MG63 (cell line): ENCODE results near the gene NUDT3. TPM values are rescaled to one million over a fixed set of nuclear protein-coding genes. Genes with fewer than 3 reads are reported as not detected.

ENCODE experiments used
- DNase-seq: peaks from one replicate; pipeline ENCODE4 v3.0.0-alpha.2; 2020
- H3K27me3 ChIP-seq: fragments of 250-450 bp; sonication (Bioruptor Pico); 2 replicates; pipeline ENCODE4 v1.5.1; 2020; ENCODE audit warnings: mild to moderate bottlenecking, moderate library complexity
- H3K36me3 ChIP-seq: fragments of 250-450 bp; sonication (Bioruptor Pico); 2 replicates; pipeline ENCODE4 v1.5.1; 2020; ENCODE audit warnings: mild to moderate bottlenecking, moderate library complexity
- H3K4me3 ChIP-seq: fragments of 250-450 bp; sonication (Bioruptor Pico); 2 replicates; pipeline ENCODE4 v1.5.1; 2020; ENCODE audit warnings: mild to moderate bottlenecking, moderate library complexity
- H3K9me3 ChIP-seq: fragments of 250-450 bp; sonication (Bioruptor Pico); 2 replicates; pipeline ENCODE4 v1.5.1; 2020; ENCODE audit warnings: mild to moderate bottlenecking, moderate library complexity
- total RNA-seq: library from RNA; depleted of rRNA; stranded (reverse); fragments of >200 nt; shearing (Covaris generic); gene quantifications from 2 replicates; pipeline ENCODE4 v1.2.3, GENCODE V29; 2014; ENCODE audit warnings: low replicate concordance; rRNA removed

The NUDT3 gene
- total RNA-seq, 1 experiment from 2014 or later = 2.6 TPM

DNA sequence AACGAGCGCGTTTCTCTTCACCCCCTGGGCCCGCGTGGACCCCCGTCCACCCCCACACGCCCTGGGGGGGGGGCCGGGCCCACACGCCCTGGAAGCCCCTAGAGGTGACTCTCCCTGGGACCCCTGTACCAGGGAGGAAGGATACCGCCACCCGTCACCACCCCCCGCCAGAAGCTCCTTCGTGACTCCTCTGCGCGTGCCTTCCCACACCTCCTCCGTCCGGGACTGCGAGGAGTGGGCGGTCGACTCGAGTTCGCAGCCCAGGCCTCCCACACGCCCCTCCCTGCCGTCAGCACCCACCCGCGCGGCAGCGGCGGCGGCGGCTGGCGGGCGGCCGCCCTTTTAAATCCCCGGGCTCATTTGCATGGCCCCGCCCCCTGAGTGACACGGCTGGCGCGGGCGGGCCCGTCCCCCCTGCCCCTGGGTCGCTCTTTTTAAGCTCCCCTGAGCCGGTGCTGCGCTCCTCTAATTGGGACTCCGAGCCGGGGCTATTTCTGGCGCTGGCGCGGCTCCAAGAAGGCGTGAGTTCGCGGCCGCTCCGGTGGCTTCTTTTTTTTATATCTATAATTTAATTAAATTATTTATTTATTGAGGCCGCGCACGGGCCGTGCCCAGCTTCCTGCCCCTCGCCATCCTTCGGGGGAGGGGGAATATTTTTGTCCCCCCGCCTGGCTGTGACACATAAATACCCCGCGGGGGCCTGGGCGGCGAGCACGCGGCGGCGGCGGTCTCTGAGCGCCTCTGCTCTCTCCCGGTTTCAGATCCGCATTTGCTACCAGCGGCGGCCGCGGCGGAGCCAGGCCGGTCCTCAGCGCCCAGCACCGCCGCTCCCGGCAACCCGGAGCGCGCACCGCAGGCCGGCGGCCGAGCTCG lies 155.8 kb downstream of the NUDT3 start, which contains the start of gene HMGA1:
Gene HMGA1, plus strand, starts transcription at position 431 of the 873 bp plus-strand sequence. CDS start 3,908 bp downstream, outside the sequence.
- peaks cover 5% of the 10 kb centered on the region; the same call in 1 of the 2 replicates for H3K36me3 ChIP-seq
- H3K4me3 ChIP-seq = peak within 1 kb of the TSS; percentile 69
- peak; percentile 82 for DNase-seq
- no peaks in the 10 kb centered on the region for H3K9me3 ChIP-seq
- no peaks in the 10 kb centered on the region for H3K27me3 ChIP-seq

- no peak for DNase-seq
- peaks cover under 1% of the 10 kb centered on the region; the same call in 1 of the 2 replicates for H3K36me3 ChIP-seq
- no peaks in the 10 kb centered on the region for H3K9me3 ChIP-seq
- H3K4me3 ChIP-seq = no peak overlapping the region
- H3K27me3 ChIP-seq = no peaks in the 10 kb centered on the region
These were observed 156.4 kb downstream of the NUDT3 start for GRCh38 chr6:34236131-34236442.

GRCh38 chr6:34235307-34236130 lies 156.9 kb downstream of the NUDT3 start:
- DNase-seq = no peak
- Histone ChIP-seq H3K4me3 (no peak overlapping the region), H3K36me3 (no peaks in the 10 kb centered on the region; the same call in 1 of the 2 replicates), H3K9me3 (no peaks in the 10 kb centered on the region), H3K27me3 (no peaks in the 10 kb centered on the region)

GRCh38 chr6:34234667-34235306 lies 157.7 kb downstream of the NUDT3 start:
- Histone ChIP-seq H3K4me3 (no peak overlapping the region), H3K9me3 (no peaks in the 10 kb centered on the region)
- DNase-seq = no peak

DNA sequence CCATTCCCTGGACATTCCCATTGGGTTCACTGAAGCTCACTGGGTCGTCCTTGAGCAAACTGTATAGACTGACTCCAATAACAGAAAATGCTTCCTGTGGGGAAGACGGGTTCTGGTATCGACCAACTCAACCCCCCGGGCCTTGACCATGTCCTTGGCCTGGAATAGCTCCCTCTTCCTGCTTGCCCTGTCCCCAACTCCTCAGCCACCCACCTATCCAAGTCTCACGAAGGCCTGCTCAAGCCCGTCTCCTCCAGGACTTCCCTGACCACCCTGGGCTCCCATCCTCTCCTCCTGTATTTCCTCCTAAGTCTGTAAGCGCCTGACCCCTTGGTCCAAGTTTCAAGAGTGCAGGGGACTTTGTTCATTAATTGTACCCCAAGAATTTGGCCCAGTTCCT lies 158.6 kb downstream of the NUDT3 start:
- H3K9me3 ChIP-seq = no peaks in the 10 kb centered on the region
- no peak overlapping the region for H3K4me3 ChIP-seq
- DNase-seq = no peak
- no peaks in the 10 kb centered on the region for H3K27me3 ChIP-seq
- no peaks in the 10 kb centered on the region for H3K36me3 ChIP-seq

More at GRCh38 chr6:34234667-34235306, 157.7 kb downstream of the NUDT3 start:
- H3K36me3 ChIP-seq = no peaks in the 10 kb centered on the region
- no peaks in the 10 kb centered on the region for H3K27me3 ChIP-seq

DNA sequence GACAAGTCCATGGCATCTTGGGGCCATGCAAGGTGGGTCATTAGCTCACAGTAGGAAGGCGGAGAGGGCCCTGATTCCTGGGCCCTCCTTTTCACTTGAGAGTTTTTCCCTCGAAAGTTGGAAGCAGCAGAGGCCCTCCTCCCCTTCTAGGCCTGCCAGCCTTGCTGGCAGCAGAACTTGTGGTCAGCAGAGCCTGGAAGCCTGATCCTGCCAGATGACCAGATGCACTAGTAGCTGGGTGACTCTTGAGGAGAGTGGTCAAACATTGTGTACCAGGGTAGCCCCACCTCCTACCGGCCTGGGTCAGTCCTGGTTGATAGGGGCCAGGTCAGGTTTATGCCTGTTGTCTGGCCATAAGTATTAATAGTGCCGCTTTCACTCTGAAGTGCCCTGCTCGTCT lies 159.6 kb downstream of the NUDT3 start:
- Histone ChIP-seq H3K27me3 (no peaks in the 10 kb centered on the region), H3K9me3 (no peaks in the 10 kb centered on the region), H3K4me3 (no peak overlapping the region), H3K36me3 (no peaks in the 10 kb centered on the region)
- DNase-seq = peak; percentile 75

GRCh38 chr6:34231566-34232336 lies 160.7 kb downstream of the NUDT3 start:
- Histone ChIP-seq H3K36me3 (no peaks in the 10 kb centered on the region), H3K27me3 (no peaks in the 10 kb centered on the region), H3K4me3 (no peak overlapping the region), H3K9me3 (no peaks in the 10 kb centered on the region)
- no peak for DNase-seq

GRCh38 chr6:34230653-34231371 lies 161.7 kb downstream of the NUDT3 start:
- no peak for DNase-seq

GRCh38 chr6:34229877-34230276 lies 162.6 kb downstream of the NUDT3 start:
- no peak for DNase-seq
- Histone ChIP-seq H3K36me3 (no peaks in the 10 kb centered on the region), H3K4me3 (no peak overlapping the region), H3K27me3 (no peaks in the 10 kb centered on the region), H3K9me3 (no peaks in the 10 kb centered on the region)

More at GRCh38 chr6:34230653-34231371, 161.7 kb downstream of the NUDT3 start:
- Histone ChIP-seq H3K4me3 (no peak overlapping the region), H3K27me3 (no peaks in the 10 kb centered on the region), H3K36me3 (no peaks in the 10 kb centered on the region), H3K9me3 (no peaks in the 10 kb centered on the region)

Other genes starting within 250 kb of the NUDT3 start
- not detected in 2 replicates for gene GRM4, start 246.6 kb downstream of the NUDT3 start, total RNA-seq
- 65.7 and 74.6 TPM in 2 replicates for gene HMGA1, start 155.8 kb downstream of the NUDT3 start, total RNA-seq
- gene SMIM29, start 143.7 kb downstream of the NUDT3 start, total RNA-seq = 2.4 and 12.0 TPM in 2 replicates
- 2,114 and 2,633 TPM in 2 replicates for gene RPS10, start 33.4 kb upstream of the NUDT3 start, total RNA-seq
- not detected in 2 replicates for gene PACSIN1, start 73.4 kb upstream of the NUDT3 start, total RNA-seq
- gene SPDEF, start 163.7 kb upstream of the NUDT3 start, total RNA-seq = not detected in 2 replicates